Liver (tissue), 3 donors: Measurements from ENCODE around the gene FAR1.

Source experiments
- FOXA1 ChIP-seq: IDR thresholded peaks from 2 replicates; pipeline ENCODE4 v1.6.1; 2016; ENCODE audit warnings: antibody characterized with exemption
- GABPA ChIP-seq, 2 donors: IDR thresholded peaks in 1 of 2; conservative IDR thresholded peaks in 1 of 2; 2 replicates each; pipeline ENCODE4 v1.6.1; 2016; ENCODE audit warnings: antibody characterized with exemption in 2 of 2, mild to moderate bottlenecking in 1 of 2, moderate library complexity in 1 of 2
- JUND ChIP-seq, 2 donors: IDR thresholded peaks; 2 replicates each; pipeline ENCODE4 v1.6.1; 2016; ENCODE audit warnings: antibody characterized with exemption in 2 of 2
- NR2F2 ChIP-seq: IDR thresholded peaks from 2 replicates; pipeline ENCODE4 v1.6.1; 2016; ENCODE audit warnings: antibody characterized with exemption
- RAD21 ChIP-seq, 2 donors: IDR thresholded peaks; 2 replicates each; pipeline ENCODE4 v1.6.1; 2016; ENCODE audit warnings: antibody characterized with exemption in 2 of 2, mild to moderate bottlenecking in 2 of 2
- RXRA ChIP-seq, 2 donors: IDR thresholded peaks; 2 replicates each; pipeline ENCODE4 v1.6.1; 2017 to 2018; ENCODE audit warnings: antibody characterized with exemption in 2 of 2, mild to moderate bottlenecking in 1 of 2
- SP1 ChIP-seq: IDR thresholded peaks from 2 replicates; pipeline ENCODE4 v1.6.1; 2018; ENCODE audit warnings: antibody characterized with exemption, mild to moderate bottlenecking
- TAF1 ChIP-seq: conservative IDR thresholded peaks from 2 replicates; pipeline ENCODE4 v1.6.1; 2016; ENCODE audit warnings: antibody characterized with exemption, mild to moderate bottlenecking
- YY1 ChIP-seq: IDR thresholded peaks from 2 replicates; pipeline ENCODE4 v1.6.1; 2016; ENCODE audit warnings: antibody characterized with exemption, mild to moderate bottlenecking
- TF ChIP-seq, protein P1 (sequence below): IDR thresholded peaks from 2 replicates; pipeline ENCODE4 v1.6.1; 2016; ENCODE audit warnings: antibody characterized with exemption
- TF ChIP-seq, protein P2 (sequence below): fragments of 150-350 bp; IDR thresholded peaks from 2 replicates; pipeline ENCODE4 v1.5.1; 2017; ENCODE audit warnings: improper control_type of control experiment, low read depth, low read length; ENCODE audit not compliant: missing input control
- TF ChIP-seq, protein P3 (sequence below): IDR thresholded peaks from 2 replicates; pipeline ENCODE4 v1.6.1; 2016; ENCODE audit warnings: antibody characterized with exemption
- TF ChIP-seq, protein P4 (sequence below): IDR thresholded peaks from 2 replicates; pipeline ENCODE4 v1.6.1; 2016; ENCODE audit warnings: antibody characterized with exemption, mild to moderate bottlenecking
- TF ChIP-seq, protein P5 (sequence below): IDR thresholded peaks from 2 replicates; pipeline ENCODE4 v1.6.1; 2016; ENCODE audit warnings: antibody characterized with exemption
- donor health status: healthy.
- donor health status: healthy.

DNA sequence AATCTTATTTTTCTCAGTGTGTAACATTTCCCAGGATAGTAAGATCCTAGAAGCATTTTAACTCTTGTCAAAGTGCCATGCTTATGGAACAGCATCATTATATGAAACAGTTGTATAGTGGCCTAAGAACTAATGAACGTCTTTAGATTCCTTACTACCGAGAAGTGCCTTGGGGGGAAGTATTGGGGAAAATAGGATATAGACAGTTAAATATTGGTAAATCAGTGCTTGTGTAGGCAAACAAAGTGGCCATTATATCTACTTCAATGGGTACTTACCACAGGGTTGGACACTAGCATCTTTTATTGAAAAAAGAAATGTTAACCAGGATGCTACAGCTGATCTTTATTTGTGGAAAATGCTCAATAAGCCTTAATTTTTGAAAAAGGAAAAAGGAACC lies 11.3 kb downstream of the FAR1 start:
- TF ChIP-seq SP1 (no peak), GABPA (IDR thresholded peaks at IDR 0.05 in 1 of 2, conservative IDR thresholded peaks at IDR 0.05 in 1 of 2) (no peak), RXRA (IDR thresholded peaks at IDR 0.05) (no peak), YY1 (no peak), RAD21 (IDR thresholded peaks at IDR 0.05) (no peak), TAF1 (no peak), FOXA1 (no peak), JUND (IDR thresholded peaks at IDR 0.05) (no peak), NR2F2 (no peak)
- TF ChIP-seq, protein P1, sequence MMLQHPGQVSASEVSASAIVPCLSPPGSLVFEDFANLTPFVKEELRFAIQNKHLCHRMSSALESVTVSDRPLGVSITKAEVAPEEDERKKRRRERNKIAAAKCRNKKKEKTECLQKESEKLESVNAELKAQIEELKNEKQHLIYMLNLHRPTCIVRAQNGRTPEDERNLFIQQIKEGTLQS = no peak
- TF ChIP-seq, protein P2, sequence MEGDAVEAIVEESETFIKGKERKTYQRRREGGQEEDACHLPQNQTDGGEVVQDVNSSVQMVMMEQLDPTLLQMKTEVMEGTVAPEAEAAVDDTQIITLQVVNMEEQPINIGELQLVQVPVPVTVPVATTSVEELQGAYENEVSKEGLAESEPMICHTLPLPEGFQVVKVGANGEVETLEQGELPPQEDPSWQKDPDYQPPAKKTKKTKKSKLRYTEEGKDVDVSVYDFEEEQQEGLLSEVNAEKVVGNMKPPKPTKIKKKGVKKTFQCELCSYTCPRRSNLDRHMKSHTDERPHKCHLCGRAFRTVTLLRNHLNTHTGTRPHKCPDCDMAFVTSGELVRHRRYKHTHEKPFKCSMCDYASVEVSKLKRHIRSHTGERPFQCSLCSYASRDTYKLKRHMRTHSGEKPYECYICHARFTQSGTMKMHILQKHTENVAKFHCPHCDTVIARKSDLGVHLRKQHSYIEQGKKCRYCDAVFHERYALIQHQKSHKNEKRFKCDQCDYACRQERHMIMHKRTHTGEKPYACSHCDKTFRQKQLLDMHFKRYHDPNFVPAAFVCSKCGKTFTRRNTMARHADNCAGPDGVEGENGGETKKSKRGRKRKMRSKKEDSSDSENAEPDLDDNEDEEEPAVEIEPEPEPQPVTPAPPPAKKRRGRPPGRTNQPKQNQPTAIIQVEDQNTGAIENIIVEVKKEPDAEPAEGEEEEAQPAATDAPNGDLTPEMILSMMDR = no peak
- TF ChIP-seq, protein P3, sequence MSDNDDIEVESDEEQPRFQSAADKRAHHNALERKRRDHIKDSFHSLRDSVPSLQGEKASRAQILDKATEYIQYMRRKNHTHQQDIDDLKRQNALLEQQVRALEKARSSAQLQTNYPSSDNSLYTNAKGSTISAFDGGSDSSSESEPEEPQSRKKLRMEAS = no peak
- TF ChIP-seq, protein P4, sequence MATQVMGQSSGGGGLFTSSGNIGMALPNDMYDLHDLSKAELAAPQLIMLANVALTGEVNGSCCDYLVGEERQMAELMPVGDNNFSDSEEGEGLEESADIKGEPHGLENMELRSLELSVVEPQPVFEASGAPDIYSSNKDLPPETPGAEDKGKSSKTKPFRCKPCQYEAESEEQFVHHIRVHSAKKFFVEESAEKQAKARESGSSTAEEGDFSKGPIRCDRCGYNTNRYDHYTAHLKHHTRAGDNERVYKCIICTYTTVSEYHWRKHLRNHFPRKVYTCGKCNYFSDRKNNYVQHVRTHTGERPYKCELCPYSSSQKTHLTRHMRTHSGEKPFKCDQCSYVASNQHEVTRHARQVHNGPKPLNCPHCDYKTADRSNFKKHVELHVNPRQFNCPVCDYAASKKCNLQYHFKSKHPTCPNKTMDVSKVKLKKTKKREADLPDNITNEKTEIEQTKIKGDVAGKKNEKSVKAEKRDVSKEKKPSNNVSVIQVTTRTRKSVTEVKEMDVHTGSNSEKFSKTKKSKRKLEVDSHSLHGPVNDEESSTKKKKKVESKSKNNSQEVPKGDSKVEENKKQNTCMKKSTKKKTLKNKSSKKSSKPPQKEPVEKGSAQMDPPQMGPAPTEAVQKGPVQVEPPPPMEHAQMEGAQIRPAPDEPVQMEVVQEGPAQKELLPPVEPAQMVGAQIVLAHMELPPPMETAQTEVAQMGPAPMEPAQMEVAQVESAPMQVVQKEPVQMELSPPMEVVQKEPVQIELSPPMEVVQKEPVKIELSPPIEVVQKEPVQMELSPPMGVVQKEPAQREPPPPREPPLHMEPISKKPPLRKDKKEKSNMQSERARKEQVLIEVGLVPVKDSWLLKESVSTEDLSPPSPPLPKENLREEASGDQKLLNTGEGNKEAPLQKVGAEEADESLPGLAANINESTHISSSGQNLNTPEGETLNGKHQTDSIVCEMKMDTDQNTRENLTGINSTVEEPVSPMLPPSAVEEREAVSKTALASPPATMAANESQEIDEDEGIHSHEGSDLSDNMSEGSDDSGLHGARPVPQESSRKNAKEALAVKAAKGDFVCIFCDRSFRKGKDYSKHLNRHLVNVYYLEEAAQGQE = no peak
- TF ChIP-seq, protein P5, sequence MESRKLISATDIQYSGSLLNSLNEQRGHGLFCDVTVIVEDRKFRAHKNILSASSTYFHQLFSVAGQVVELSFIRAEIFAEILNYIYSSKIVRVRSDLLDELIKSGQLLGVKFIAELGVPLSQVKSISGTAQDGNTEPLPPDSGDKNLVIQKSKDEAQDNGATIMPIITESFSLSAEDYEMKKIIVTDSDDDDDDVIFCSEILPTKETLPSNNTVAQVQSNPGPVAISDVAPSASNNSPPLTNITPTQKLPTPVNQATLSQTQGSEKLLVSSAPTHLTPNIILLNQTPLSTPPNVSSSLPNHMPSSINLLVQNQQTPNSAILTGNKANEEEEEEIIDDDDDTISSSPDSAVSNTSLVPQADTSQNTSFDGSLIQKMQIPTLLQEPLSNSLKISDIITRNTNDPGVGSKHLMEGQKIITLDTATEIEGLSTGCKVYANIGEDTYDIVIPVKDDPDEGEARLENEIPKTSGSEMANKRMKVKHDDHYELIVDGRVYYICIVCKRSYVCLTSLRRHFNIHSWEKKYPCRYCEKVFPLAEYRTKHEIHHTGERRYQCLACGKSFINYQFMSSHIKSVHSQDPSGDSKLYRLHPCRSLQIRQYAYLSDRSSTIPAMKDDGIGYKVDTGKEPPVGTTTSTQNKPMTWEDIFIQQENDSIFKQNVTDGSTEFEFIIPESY = no peak
